Esophagus mucosa (tissue), 1 donor: ENCODE results near the gene KLF1. TPM values are rescaled to one million over a fixed set of nuclear protein-coding genes. Genes with fewer than 3 reads are reported as not detected.
"Not testable (repeated sequence)": the region's sequence is repeated elsewhere in the genome, so short reads cannot be mapped to it uniquely, and the experiment has no call there.

Experiments
- ATAC-seq: fragments of 200-7000 bp; cut with Tn5 transposase; one replicate; pipeline ENCODE4 v1.9.1; 2020
- total RNA-seq: library from RNA; stranded (reverse); gene quantifications from one replicate; pipeline ENCODE4 v1.2.4, GENCODE V29; 2023
- donor health status: DM: yes; HTN: yes; CAD: no.

The KLF1 gene
- total RNA-seq, 1 donor from 2014 or later = not detected

DNA sequence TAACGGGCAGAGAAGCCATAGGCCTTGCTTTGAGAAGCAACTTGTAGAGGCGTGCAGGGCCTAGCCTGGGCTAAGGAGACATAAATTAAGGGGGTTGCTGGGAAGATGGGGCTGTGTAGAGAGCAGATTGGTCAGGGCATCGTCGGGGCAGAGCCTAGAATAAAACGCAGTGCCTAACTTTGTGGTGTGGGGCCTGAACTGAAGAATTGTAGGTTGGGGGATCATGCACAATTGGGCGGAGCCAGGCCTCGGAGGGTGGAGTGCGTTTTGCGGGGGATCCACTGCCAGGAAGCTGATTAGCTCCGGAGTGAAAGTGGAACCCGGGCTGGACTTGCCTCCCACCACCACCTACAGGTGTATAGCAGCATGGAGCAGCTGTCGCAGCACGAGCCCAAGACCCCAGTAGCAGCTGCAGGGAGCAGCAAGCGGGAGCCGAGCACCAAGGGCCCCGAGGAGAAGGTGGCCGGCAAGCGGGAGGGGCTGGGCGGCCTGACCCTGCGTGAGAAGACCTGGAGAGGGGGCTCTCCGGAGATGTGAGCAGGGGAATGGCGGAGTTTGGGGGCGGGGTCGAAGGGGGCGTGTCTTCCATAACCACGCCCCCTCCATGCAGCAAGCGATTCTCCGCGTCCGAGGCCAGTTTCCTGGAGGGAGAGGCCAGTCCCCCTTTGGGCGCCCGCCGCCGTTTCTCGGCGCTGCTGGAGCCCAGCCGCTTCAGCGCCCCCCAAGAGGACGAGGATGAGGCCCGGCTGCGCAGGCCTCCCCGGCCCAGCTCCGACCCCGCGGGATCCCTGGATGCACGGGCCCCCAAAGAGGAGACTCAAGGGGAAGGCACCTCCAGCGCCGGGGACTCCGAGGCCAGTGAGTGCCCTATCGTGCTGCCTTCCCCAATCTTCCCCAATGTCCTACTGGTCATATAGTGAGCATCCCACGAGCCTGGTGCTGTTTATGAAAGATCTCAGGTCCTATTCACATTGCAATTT is 19.6 kb downstream of the KLF1 start:
- peak; percentile 24 for ATAC-seq

DNA sequence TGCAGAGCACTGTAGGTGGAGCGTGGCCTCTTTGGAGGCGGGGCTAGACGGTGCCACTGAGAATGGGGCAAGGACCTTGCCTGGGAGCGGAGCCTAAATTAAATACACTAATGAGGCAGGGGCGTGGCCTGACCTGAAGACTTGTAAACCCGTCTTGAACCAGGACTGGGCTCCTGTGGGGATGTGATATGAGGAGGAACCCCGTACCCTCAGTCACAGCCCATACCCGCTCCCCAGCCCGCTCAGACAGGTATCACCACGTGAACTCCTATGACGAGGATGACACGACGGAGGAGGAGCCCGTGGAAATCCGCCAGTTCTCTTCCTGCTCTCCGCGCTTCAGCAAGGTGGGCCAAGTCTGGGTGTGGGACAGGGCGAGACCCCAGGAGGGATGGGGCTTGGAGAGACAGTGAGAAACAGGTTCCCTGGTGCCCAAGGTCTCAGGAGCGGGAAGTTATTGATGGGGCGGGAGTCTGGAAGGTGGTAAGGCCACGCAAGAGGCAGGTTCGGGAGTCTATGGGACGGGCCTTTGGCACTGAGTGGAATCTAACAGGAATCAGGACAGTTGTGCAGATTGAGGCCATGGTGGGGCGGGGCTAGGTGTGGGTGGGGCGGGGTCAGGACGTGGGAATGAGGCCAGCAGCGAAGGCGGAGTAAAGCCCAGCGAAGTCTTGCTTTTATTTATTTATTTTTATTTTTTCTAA is 20.4 kb downstream of the KLF1 start:
- peak; percentile 24 for ATAC-seq

DNA sequence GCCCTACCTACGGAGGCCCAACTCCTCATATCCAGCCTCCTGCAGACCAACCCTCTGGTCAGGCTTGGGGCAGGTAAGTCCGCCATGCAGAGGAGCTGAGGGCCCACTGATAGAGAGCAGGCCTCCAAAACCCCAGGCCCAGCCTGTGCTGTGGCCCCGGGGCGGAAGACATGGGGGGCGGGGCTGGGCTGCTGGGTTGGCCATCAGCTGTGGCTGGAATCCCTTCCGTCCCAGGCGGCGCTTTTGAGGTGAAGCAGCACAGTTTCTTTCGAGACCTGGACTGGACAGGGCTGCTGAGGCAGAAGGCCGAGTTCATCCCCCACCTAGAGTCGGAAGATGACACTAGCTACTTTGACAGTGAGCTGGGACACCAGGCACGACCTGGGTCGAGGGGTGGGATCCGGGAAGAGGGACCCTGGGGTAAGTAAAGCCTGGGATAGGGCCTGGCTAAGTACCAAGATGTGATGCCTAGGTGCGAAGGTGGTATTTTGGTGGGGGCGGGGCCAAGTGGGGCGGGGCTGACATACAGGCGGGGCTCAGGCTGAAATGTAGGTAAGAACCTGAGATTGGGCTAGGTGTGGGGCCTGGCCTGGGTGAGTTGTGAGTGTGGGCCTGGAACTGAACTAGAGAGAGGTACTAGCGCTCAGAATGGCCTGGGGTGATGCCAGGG is 21.1 kb downstream of the KLF1 start:
- ATAC-seq = no peak

DNA sequence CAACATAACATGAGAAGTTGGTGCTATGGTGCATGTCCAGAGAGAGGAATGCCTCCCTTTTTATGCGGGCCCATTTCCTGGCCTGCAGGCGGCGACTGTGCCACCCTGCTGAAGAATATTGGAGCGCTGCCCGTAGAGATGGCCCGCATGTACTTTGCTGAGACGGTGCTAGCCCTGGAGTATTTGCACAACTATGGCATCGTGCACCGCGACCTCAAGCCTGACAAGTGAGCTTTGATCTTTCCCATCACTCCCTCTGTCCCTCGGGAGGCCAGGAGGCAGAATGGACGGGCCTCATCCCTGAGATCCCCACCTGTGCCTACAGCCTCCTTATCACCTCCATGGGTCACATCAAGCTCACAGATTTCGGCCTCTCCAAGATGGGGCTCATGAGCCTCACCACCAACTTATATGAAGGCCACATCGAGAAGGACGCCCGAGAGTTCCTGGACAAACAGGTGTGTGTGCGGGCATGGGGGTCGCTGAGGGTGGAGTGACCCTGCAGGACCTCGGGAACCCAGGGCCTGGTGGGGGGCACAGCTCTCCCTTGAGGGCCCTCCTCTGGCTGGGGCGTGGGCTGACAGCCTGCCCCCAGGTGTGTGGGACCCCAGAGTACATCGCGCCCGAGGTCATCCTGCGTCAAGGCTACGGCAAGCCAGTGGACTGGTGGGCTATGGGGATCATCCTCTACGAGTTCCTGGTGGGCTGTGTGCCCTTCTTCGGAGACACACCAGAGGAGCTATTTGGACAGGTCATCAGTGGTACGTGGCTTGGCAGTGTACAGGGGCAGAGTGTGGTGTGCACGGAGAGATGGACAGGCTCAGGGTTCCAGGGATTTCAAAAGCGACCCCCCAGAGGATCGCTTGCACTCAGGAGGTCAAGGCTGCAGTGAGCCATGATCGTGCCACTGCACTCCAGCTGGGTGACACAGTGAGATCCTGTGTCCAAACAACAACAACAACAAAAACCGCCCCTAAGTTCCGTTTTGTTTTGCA is 22.0 kb downstream of the KLF1 start:
- no peak for ATAC-seq

DNA sequence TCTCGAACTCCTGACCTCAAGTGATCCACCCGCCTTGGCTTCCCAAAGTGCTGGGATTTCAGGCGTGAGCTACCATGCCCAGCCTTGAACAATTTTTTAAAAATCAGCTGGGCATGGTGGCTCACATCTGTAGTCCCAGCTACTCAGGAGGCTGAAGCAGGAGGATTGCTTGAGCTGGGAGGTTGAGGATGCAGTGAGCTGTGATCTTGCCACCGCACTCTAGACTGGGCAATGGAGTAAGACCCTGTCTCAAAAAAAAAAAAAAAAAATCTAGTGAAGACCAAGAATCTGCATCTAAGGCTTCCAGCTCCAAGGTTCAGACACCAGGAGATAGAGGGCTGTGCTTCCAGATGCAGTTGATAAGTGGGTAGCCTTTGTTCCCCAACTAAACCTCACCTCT is 22.9 kb downstream of the KLF1 start:
- ATAC-seq = no peak

DNA sequence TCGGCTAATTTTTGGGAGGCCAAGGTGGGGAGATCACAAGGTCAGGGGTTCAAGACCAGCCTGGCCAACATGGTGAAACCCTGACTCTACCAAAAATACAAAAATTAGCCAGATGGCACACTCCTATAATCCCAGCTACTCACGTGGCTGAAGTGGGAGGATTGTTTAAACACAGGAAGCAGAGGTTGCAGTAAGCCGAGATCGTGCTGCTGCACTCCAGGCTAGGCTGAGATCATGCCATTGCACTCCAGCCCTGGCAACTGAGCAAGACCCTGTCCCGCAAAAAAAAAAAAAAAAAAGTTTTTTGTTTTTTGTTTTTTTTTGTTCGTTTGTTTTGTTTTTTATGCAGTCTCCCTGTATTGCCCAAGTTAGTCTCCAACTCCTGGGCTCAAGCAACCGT is 27.5 kb downstream of the KLF1 start:
- no peak for ATAC-seq

DNA sequence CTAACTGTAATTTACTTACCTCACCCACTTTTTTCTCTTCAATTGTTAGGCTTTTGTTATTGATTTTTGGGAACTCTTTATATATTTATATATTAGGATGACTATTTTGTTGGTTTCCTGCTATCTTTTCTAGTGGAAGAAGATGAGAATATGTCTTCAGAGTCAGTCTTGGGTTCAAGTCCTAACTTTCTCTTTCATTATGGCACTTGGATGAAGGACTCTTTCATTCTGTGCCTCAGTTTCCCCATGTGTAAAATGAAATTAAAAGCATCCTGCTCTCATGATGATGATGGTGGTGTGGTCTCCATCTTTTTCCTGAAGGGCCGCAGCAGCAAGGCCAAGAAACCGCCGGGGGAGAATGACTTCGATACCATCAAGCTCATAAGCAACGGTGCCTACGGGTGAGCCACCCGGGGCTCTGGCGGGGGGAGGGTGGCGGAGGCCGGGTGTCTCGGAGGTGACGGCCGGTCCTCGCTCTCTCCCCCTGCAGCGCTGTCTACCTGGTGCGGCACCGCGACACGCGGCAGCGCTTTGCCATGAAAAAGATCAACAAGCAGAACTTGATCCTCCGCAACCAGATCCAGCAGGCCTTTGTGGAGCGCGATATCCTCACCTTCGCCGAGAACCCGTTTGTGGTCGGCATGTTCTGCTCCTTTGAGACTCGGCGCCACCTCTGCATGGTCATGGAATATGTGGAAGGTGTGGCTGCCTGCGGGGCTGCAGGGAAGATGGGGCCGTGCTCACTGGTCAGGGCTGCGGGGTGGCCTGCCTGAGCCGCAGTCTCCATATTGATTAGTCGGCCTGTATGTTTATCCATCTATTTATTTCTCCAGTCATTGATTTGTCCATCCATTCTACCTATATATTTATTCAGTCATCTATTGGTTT is 28.7 kb downstream of the KLF1 start:
- no peak for ATAC-seq

DNA sequence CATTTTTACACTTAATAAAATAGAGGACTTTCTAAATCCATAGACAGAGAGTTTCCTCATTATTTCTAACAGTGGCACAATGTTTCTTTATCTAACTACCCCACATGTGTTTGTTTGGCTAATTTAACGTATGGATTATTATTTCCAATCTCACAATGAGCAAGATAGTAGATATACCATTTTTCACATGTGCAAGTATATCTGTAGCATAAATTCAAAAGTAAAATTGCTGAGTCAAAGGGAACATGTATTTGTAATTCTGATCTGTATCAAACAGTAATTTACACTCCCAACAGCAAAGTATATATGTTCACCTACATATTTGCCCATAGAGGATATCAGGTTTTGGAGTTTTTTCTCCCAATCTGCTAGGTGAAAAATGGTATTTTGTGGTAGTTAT is 30.3 kb downstream of the KLF1 start:
- ATAC-seq = no peak

DNA sequence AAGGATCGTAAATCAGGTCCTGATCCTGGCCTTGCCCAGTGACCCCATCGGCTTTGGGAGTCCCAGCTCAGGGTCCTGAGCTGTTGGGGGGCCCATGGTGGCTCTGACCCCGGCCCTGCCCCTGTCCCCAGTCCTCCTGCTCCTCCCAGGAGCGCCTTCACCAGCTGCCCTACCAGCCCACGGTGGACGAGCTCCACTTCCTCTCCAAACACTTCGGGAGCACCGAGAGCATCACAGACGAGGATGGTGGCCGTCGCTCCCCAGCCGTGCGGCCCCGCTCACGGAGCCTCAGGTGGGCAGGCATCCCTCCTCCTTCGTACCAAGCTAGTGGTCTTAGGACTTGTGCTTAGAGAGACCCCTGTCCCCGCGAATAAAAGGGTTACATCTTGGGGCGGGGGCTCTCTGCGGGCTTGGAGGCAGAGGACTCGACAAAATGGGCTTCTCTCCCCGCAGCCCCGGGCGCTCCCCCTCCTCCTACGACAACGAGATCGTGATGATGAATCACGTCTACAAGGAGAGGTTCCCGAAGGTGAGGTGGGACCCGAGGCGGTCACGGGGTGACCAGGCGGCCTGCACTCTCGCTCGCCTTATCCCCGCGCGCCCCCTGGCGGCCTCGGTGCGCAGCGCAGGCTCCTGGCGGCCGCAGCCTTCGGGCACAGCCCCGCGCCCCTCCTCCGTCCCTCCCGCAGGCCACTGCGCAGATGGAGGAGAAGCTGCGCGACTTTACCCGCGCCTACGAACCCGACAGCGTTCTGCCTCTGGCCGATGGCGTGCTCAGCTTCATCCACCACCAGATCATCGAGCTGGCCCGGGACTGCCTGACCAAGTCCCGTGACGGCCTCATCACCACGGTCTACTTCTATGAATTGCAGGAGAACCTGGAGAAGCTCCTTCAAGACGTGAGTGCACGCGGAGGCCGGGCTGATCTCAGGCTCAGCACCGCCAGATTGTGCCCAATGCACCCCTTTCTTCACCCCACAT is 39.6 kb downstream of the KLF1 start:
- peak; percentile 94 for ATAC-seq

DNA sequence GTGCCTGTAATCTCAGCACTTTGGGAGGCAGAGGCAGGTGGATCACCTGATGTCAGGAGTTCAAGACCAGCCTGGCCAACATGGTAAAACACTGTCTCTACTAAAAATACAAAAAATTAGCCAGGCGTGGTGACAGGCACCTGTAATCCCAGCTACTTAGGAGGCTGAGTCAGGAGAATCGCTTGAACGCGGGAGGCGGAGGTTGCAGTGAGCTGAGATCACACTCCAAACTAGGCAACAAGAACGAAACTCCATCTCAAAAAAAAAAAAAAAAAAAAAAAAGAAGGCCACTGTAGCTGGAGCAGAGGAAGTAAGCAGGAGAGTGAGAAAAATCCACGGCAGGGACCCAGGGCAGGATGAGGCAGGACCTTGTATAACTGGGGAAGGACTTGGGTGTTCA is 40.4 kb downstream of the KLF1 start:
- not testable (repeated sequence) for ATAC-seq

DNA sequence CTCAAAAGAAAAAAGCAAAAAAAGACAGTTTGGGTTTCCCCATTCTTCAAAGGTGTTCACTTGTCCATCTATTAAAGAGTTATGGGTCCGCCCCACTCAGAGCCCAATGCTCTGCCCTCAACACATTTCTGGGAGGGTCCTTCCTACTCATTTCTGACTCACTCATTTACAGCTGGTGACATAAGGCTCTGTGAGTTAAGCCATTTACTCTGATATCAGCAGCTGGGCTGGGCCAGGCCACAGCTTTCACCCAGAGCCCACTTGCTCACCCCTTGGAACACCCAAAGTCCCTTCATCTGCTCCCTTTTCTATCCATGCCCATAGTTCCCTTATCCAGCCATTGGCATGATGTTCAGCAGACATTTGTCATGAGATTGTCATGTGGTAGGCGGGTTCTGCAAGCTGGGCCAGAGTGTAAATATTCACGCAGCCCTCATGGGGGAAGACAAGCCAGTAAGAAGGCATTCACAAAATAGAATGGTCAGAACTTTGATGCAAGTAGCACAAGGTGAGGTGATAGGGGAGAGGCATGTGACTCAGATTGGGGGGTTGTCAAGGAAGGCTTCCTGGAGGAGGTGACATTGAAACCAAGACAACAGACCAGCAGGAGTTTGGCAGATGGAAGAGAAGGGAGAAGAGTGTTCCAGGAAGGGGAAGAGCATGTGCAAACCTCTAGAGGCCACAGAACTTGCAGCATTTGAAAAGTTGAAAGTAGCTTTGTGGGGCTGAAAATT is 42.8 kb downstream of the KLF1 start:
- ATAC-seq = no peak

DNA sequence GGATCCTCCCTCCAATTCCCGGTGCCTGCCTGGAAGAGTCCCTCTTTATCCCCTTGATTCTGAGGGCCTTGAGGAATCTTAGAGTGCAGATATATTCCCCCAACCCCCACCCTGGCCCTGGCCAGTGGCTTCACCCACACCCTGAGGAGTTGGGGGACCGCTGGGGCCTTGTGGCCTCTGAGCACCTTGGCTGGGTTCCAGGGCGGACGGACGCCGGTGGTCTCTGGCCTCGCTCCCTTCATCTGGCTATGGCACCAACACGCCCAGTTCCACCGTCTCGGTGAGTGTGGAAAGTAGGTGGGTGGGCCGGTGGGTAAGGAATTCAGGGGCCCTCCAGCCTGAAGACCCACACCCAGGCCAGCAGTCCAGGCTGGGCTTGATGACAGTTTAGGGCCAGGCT is 43.7 kb downstream of the KLF1 start:
- ATAC-seq = no peak

DNA sequence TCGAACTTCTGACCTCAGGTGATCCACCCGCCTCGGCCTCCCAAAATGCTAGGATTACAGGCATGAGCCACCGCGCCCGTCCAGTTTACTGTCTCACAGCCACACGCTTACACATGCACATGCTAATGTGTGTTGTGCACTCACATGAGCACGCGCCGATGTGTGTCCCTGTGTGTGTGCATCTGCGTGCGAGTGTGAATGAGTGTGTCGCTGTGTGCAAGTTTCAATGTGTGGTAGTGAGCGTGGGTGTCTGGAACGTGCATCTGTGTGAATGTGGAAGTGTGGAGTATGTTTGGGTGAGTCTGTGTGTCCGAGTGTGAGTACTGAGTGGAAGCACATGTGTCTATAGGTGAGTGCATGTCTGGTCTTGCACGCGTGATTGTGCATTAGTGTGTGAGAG is 44.5 kb downstream of the KLF1 start:
- ATAC-seq = no peak

DNA sequence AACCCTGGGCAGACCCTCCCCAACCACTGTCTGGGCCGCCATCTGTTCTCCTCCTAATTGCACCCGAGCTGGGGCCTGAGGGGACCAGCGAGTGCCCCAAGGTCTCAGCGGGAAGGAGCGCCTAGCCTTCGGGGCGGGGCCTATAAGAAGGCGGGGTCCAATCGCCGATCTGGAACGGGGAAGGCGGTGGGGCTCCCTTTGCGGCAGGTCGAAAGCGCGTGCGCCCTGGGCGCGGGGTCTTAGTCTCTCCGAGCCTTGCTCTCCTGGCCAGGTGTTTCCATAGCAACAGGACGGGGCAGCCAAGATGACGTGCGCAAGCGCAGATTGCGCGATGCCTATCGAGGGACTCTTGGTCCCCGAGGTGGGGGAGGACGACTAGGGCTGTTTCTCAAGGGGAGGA is 45.9 kb downstream of the KLF1 start:
- no peak for ATAC-seq

DNA sequence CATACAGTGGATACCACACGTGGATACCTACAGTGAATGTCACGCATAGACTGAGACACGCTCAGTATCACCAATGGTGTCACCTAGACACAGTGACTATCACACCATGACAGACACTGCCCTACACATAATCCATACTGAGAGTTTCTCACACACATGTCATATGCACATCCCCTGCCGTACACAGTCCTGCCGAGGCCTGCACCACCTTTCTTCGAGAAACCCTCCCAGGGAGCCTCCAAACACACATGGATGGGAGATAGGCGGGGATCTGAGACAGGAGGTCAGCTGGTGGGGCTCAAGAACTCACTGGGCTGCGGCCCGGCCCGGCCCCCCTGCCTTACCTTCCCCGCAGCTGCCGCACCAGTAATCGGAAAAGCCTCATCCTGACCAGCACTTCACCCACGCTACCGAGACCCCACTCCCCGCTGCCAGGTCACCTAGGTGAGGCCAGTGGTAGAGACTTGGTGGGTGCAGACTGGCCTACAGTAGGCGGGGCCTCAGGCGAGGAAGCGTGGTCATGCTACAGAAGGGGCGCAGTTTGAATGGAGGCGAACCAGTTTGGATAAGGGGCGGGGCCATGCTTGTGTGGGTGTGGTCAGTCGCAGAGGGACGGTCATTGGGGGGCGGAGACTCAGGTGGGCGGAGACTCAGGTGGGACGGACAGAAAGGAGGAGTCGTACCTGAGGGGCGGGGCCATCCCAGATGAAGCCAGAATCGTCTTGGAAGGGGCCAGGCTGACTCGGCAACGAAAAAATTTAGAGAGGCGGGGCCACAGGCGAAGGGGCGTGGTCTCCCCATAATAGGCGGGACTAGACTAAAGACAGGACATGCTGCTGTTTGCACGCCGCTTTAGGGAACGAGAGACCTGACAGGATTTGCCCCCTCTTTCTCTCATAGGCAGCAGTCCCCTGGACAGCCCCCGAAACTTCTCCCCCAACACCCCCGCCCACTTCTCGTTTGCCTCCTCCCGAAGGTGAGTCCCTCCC is 46.6 kb downstream of the KLF1 start:
- ATAC-seq = peak; percentile 83

DNA sequence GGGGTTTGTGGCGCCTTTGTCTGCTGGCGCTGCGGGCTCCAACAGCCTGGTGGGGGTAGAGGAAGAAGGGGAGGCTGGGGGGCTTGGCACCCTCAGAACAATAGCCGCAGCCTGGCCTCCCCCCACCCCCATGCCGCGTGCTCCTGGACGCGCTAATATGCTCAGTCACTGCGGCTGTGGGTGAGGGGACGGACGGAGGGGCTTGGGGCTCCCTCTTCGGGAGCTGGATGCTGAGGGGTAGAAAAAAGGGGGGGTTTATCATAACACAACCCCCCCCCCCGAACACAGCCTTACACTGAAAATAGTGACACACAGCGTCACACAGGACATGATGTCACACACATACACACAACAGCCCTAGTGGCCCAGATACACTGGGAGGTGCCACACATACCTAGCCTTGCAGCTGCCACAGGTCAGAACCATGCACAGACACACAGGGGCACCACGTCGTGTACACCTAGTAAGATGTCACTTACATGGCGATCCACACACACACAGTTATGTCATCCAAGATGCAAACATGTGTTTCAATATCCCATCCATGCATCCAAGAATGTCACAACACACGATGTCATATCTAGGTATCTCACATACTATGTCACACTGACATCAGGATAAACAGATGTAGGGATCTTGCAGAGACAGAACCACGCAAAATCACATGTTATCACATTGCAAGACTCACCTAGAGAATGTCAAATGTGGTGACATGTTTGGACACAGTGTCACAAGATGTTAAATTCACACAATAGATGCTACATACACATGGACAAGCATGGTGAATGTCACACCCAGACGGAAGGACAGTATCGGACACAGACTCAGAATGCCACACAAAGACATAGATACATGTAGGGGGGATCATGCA is 47.9 kb downstream of the KLF1 start:
- ATAC-seq = no peak
